Vagina (tissue), 2 donors: Measurements from ENCODE around the gene CGNL1. TPM values are rescaled to one million over a fixed set of nuclear protein-coding genes. Genes with fewer than 3 reads are reported as not detected.

Experiments
- DNase-seq, 2 donors: peaks; one replicate each; pipeline ENCODE4 v3.0.0-alpha.2; 2017; ENCODE audit errors: extremely low spot score in 2 of 2
- H3K27ac ChIP-seq: fragments of 200-600 bp; sonication (generic); one replicate; pipeline ENCODE4 v1.5.1; 2019
- H3K27me3 ChIP-seq: fragments of 200-600 bp; sonication (generic); one replicate; pipeline ENCODE4 v1.5.1; 2019
- H3K36me3 ChIP-seq, 2 donors: fragments of 200-600 bp; sonication (generic); one replicate each; pipeline ENCODE4 v1.5.1; 2017 to 2019
- H3K4me1 ChIP-seq: fragments of 200-600 bp; sonication (generic); one replicate; pipeline ENCODE4 v1.5.1; 2019
- H3K4me3 ChIP-seq, 2 donors: fragments of 200-600 bp; sonication (generic); 1 replicate in 1 of 2; 2 replicates in 1 of 2; pipeline ENCODE4 v1.5.1; 2016 to 2019
- H3K9me3 ChIP-seq: fragments of 200-600 bp; sonication (generic); one replicate; pipeline ENCODE4 v1.5.1; 2019
- CTCF ChIP-seq, 3 experiments: fragments of 450-650 bp in 2 of 3; fragments of 200-600 bp in 1 of 3; sonication (generic) in 1 of 3; IDR thresholded peaks; one replicate each; pipeline ENCODE4 v1.5.1; 2017 to 2019; ENCODE audit warnings: antibody characterized with exemption in 3 of 3, mild to moderate bottlenecking in 2 of 3, moderate library complexity in 2 of 3
- POLR2A ChIP-seq, 2 donors: fragments of 450-650 bp; IDR thresholded peaks; one replicate each; pipeline ENCODE4 v1.6.1; 2017; ENCODE audit warnings: antibody characterized with exemption in 2 of 2, mild to moderate bottlenecking in 2 of 2, moderate library complexity in 2 of 2
- POLR2AphosphoS5 ChIP-seq, 2 donors: sonication (generic); formaldehyde crosslinking; IDR thresholded peaks; one replicate each; pipeline ENCODE4 v1.9.0; 2017; ENCODE audit warnings: antibody characterized with exemption in 2 of 2, mild to moderate bottlenecking in 2 of 2, low read depth in 1 of 2; ENCODE audit not compliant: insufficient read depth in 1 of 2
- intact Hi-C: fragments of 100-400 bp; cut with DNase I; formaldehyde crosslinking; loops from one replicate; pipeline ENCODE4 v1.15.1; 2023
- total RNA-seq: library from RNA; depleted of rRNA; stranded (reverse); fragments of >200 nt; gene quantifications from one replicate; pipeline ENCODE4 v1.2.3, GENCODE V29; 2016

Gene CGNL1
- total RNA-seq, 1 donor from 2014 or later = 38.3 TPM

- intact Hi-C loops = no loop called here
- Histone ChIP-seq H3K27me3 (no peaks in the 10 kb centered on the region), H3K4me3 (no peak overlapping the region), H3K4me1 (no peaks in the 10 kb centered on the region), H3K36me3 (no peaks in the 10 kb centered on the region), H3K27ac (no peak overlapping the region), H3K9me3 (no peaks in the 10 kb centered on the region)
- TF ChIP-seq POLR2AphosphoS5 (IDR thresholded peaks at IDR 0.05; ENCODE audit: insufficient read depth in 1 of 2, low read depth in 1 of 2) = no peak
- TF ChIP-seq CTCF (IDR thresholded peaks at IDR 0.05) = no peak
- no peak for TF ChIP-seq POLR2A (IDR thresholded peaks at IDR 0.05)
- no peak for DNase-seq
Measured at GRCh38 chr15:57470543-57470942, 94.2 kb downstream of the CGNL1 start.

- Histone ChIP-seq H3K27ac (no peak overlapping the region), H3K27me3 (no peaks in the 10 kb centered on the region), H3K9me3 (no peaks in the 10 kb centered on the region), H3K36me3 (no peaks in the 10 kb centered on the region), H3K4me1 (peaks cover 9% of the 10 kb centered on the region), H3K4me3 (no peak overlapping the region)
- TF ChIP-seq POLR2A (IDR thresholded peaks at IDR 0.05) = no peak
- TF ChIP-seq CTCF (IDR thresholded peaks at IDR 0.05) = no peak
- TF ChIP-seq POLR2AphosphoS5 (IDR thresholded peaks at IDR 0.05; ENCODE audit: insufficient read depth in 1 of 2, low read depth in 1 of 2) = no peak
- DNase-seq = no peak
- intact Hi-C loops = no loop called here
Measured at GRCh38 chr15:57472861-57473260, 96.6 kb downstream of the CGNL1 start.

- no peak overlapping the region for H3K27ac ChIP-seq
- H3K27me3 ChIP-seq = no peaks in the 10 kb centered on the region
- H3K4me1 ChIP-seq = peaks cover 9% of the 10 kb centered on the region
- no peak for DNase-seq
- H3K4me3 ChIP-seq = no peak overlapping the region
- no peak for TF ChIP-seq CTCF (IDR thresholded peaks at IDR 0.05)
- no peak for TF ChIP-seq POLR2AphosphoS5 (IDR thresholded peaks at IDR 0.05; ENCODE audit: insufficient read depth in 1 of 2, low read depth in 1 of 2)
- TF ChIP-seq POLR2A (IDR thresholded peaks at IDR 0.05) = no peak
- H3K36me3 ChIP-seq = no peaks in the 10 kb centered on the region
- intact Hi-C loops = no loop called here
- H3K9me3 ChIP-seq = no peaks in the 10 kb centered on the region
Measured at GRCh38 chr15:57476533-57476975, 100.2 kb downstream of the CGNL1 start.

- no peak for DNase-seq
- intact Hi-C loops = no loop called here
- no peak overlapping the region for H3K4me3 ChIP-seq
- H3K9me3 ChIP-seq = no peaks in the 10 kb centered on the region
- H3K4me1 ChIP-seq = peaks cover 9% of the 10 kb centered on the region
- no peaks in the 10 kb centered on the region for H3K36me3 ChIP-seq
- H3K27ac ChIP-seq = no peak overlapping the region
- H3K27me3 ChIP-seq = no peaks in the 10 kb centered on the region
- no peak for TF ChIP-seq POLR2AphosphoS5 (IDR thresholded peaks at IDR 0.05; ENCODE audit: insufficient read depth in 1 of 2, low read depth in 1 of 2)
- TF ChIP-seq CTCF (IDR thresholded peaks at IDR 0.05) = no peak
- TF ChIP-seq POLR2A (IDR thresholded peaks at IDR 0.05) = no peak
Measured at GRCh38 chr15:57477736-57478522, 101.6 kb downstream of the CGNL1 start.

- DNase-seq = no peak
- H3K36me3 ChIP-seq = no peaks in the 10 kb centered on the region
- H3K27ac ChIP-seq = no peak overlapping the region
- no peak overlapping the region for H3K4me3 ChIP-seq
- peaks cover 9% of the 10 kb centered on the region for H3K4me1 ChIP-seq
- no peaks in the 10 kb centered on the region for H3K27me3 ChIP-seq
- H3K9me3 ChIP-seq = no peaks in the 10 kb centered on the region
- no peak for TF ChIP-seq POLR2A (IDR thresholded peaks at IDR 0.05)
- no peak for TF ChIP-seq CTCF (IDR thresholded peaks at IDR 0.05)
- TF ChIP-seq POLR2AphosphoS5 (IDR thresholded peaks at IDR 0.05; ENCODE audit: insufficient read depth in 1 of 2, low read depth in 1 of 2) = no peak
- intact Hi-C loops = no loop called here
Measured at GRCh38 chr15:57479005-57479404, 102.7 kb downstream of the CGNL1 start.
